Right ventricle myocardium superior (tissue), 1 donor: ENCODE data around the gene STAMBPL1. TPM values are rescaled to one million over a fixed set of nuclear protein-coding genes. Genes with fewer than 3 reads are reported as not detected.

Experiments used
- ATAC-seq: fragments of 200-7000 bp; cut with Tn5 transposase; one replicate; pipeline ENCODE4 v1.9.1; 2020; ENCODE audit warnings: mild to moderate bottlenecking; ENCODE audit not compliant: poor library complexity
- DNase-seq: peaks from one replicate; pipeline ENCODE4 v3.0.0-alpha.2; 2020
- intact Hi-C: fragments of 100-400 bp; cut with DNase I; formaldehyde crosslinking; loops from one replicate; pipeline ENCODE4 v1.11.2; 2022
- total RNA-seq: library from RNA; stranded (reverse); fragmentation: NEBNext Ultra II Directional; extraction: Animal tissue kit (Norgen Biotek cat#: 25700); gene quantifications from one replicate; pipeline ENCODE4 v1.2.1, GENCODE V29; 2021
- donor health status: DM: no; HTN: yes; CAD: no; lungs with severe emphysema.

The STAMBPL1 gene
- total RNA-seq, 1 donor from 2014 or later, result 2.0 TPM

GRCh38 chr10:88934900-88935672 lies 55.0 kb downstream of the STAMBPL1 start:
- intact Hi-C loops, result loop anchor here (2.0 to 5.0 kb wide), 2 partner anchors 50 to 282 kb away; no protein-coding TSS in a partner anchor
- ATAC-seq (peak; percentile 83), DNase-seq (peak; percentile 73)

DNA sequence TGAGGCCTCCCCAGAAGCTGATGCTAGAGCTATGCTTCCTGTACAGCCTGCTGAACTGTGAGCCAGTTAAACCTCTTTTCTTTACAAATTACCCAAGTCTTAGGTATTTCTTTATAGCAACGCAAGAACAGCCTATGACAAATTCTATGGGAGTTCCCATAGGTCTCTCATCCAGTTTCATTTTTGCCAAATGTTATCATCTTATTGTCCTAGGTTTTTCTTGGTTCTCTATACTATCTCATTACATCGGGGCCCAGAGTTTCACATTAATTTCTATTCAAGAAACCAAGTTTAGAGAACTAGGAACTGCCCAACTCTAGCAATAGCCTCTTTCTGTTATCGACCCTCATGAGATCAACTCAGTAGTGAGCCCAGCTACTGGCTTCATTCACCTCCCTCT lies 56.6 kb downstream of the STAMBPL1 start:
- DNase-seq, result no peak
- intact Hi-C loops, result loop anchor here (5.0 kb wide), 1 partner anchor 281 kb away; no protein-coding TSS in a partner anchor
- ATAC-seq, result no peak

- no peak for DNase-seq
- intact Hi-C loops, result loop anchor here (5.0 kb wide), 1 partner anchor 279 kb away; no protein-coding TSS in a partner anchor
- ATAC-seq, result no peak
Observed at GRCh38 chr10:88938039-88938438, 58.0 kb downstream of the STAMBPL1 start.

DNA sequence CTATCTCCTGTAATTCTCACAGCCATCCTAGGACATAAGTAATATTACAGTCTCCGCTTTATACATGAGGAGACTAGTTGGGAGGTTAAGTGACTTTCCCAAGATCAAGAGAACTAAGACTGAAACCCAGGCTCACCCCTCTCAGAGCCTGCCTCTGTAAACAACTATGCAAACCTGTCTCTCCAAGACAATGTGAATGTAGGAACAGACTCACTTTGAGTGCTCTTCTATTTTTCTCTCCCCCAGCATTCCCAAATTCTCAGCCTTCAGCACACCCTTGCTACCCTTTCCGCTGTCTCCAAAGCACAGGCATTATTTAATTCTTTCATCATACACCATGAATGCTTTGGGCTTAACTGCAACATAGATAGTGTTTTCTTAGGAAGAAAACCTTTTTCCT lies 58.9 kb downstream of the STAMBPL1 start:
- ATAC-seq (no peak), DNase-seq (no peak)
- intact Hi-C loops, result loop anchor here (5.0 kb wide), 1 partner anchor 278 kb away; no protein-coding TSS in a partner anchor

- intact Hi-C loops, result no loop called here
- DNase-seq, result no peak
Observed at GRCh38 chr10:88941026-88941425, 61.0 kb downstream of the STAMBPL1 start.

GRCh38 chr10:88943778-88944177 lies 63.7 kb downstream of the STAMBPL1 start:
- intact Hi-C loops, result no loop called here
- DNase-seq (no peak), ATAC-seq (no peak)

More at GRCh38 chr10:88941026-88941425, 61.0 kb downstream of the STAMBPL1 start:
- no peak for ATAC-seq

DNA sequence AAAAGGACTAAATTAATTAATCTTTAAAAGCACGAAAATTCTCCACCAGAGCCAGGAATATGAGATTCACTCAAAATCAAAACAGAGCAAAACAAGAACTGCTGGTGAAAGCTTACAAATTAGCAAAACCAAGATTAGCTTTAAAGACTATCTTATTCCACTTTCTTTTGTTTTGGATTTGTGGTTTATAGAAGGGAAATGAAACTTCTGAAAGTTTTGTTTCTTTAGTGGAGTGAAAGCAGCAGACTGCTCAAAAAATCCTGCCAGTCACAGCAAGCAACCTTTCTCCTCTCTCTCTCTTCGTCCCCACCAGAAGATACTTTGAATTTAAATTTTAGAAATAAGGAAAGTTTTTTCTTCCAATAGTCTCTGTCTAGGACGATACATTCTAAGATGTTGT lies 64.8 kb downstream of the STAMBPL1 start:
- ATAC-seq, result no peak
- no peak for DNase-seq
- intact Hi-C loops, result no loop called here

- intact Hi-C loops, result no loop called here
- no peak for DNase-seq
- no peak for ATAC-seq
Observed at GRCh38 chr10:88946200-88946599, 66.2 kb downstream of the STAMBPL1 start.

DNA sequence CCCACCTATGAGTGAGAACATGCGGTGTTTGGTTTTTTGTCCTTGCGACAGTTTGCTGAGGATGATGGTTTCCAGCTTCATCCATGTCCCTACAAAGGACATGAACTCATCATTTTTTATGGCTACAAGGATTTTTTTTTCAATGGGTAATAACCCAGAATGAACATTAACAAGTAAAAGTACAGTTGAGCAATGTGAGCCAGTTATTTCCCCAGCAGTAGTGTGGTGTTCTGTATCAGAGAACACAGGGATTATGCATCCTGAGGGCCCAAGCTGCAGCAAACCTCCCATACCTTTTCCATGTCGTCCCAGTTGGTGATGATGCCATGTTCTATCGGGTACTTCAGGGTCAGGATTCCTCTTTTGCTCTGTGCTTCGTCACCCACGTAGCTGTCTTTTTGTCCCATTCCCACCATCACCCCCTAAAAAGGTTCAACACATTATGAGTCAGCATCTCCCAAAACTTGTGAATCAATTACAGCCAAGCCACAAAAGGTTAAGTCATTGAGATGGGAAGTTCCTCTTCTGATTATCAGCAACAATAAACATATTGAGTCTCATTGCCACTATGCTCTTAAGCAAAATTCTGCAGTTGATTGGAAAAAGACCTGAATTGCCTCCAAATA lies 67.0 kb downstream of the STAMBPL1 start:
- no peak for DNase-seq
- intact Hi-C loops, result no loop called here
- no peak for ATAC-seq

- DNase-seq (no peak), ATAC-seq (no peak)
- intact Hi-C loops, result no loop called here
Observed at GRCh38 chr10:88949051-88949450, 69.0 kb downstream of the STAMBPL1 start.

GRCh38 chr10:88949912-88950837 lies 70.1 kb downstream of the STAMBPL1 start:
- no peak for DNase-seq
- intact Hi-C loops, result no loop called here
- ATAC-seq, result no peak

DNA sequence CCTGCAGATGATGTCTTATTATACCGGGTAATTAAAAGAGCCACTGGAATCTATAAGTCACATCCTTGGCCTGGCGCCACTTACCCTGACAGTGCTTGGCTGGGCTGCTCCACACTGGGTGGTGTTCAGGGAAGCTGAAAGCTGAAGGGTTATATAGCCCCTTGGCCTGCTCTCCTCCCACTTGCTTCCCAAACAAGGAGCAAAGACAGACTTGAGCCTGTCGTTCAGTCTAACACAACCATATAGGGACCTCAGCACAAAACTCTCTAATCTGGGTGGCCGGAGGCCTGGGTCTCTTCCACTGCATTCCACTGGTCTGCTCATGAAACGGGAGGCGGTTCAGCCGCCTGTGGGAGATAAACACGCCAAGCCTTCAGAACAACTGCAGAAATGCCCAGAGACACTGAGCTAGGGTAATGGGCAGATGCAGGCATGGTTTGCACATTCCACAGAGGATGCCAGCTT lies 72.6 kb downstream of the STAMBPL1 start, which contains the start of gene ACTA2:
TSS of gene ACTA2 (minus strand) at position 127 of the 465 bp plus-strand sequence. CDS start 3,843 bp downstream, outside the sequence.
- DNase-seq (peak; percentile 52), ATAC-seq (peak; percentile 35)
- intact Hi-C loops, result no loop called here

- ATAC-seq, result no peak
- DNase-seq, result no peak
- intact Hi-C loops, result no loop called here
Observed at GRCh38 chr10:88953662-88954061, 73.6 kb downstream of the STAMBPL1 start.

DNA sequence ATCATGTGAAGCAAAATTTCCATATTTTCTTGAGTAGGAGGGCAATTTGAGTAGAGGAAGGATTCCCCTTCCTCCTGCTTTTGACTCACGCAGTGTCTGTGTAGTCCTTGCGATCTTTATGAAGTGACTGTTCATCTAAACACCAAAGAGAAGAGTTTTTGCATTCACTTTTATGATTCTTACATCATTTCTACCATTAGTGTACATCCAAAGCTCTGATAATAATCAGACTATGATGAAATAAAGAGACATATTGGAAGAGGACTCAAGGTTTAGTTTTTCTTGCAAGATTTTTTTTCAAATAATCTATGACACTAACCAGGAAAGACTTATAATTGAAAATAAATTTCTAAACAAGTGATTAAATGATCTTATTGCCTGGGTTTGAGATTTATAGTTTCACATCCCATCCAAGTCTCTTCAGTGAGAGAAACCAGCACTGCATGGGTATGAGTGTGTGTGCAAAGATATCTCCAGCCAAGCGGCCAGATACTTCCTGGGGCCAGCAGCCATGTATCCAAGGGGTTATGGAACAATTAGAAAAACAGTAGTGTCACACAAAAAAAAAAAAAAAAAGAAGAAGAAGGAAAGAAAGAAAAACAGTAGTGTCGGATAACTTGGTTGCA lies 74.5 kb downstream of the STAMBPL1 start:
- DNase-seq (no peak), ATAC-seq (no peak)
- intact Hi-C loops, result no loop called here

DNA sequence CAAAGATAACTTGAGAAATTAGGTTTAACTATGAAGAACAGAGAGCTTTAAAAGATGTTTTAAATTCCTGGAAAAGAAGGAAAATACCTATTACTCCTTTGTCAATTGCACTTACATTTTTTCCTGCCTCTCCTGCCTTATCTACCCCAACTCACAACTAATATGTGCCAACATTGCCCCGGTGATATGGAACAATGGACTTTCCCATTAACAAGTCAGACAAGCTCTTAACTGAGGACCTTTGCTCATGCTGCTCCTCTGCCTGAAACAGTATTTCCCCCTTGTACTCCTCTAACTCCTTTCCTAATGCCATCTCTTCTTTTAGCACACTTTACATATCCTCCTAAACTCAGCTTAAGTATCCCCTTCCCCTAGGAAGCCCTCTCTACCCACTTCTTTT lies 77.3 kb downstream of the STAMBPL1 start:
- ATAC-seq, result no peak

DNA sequence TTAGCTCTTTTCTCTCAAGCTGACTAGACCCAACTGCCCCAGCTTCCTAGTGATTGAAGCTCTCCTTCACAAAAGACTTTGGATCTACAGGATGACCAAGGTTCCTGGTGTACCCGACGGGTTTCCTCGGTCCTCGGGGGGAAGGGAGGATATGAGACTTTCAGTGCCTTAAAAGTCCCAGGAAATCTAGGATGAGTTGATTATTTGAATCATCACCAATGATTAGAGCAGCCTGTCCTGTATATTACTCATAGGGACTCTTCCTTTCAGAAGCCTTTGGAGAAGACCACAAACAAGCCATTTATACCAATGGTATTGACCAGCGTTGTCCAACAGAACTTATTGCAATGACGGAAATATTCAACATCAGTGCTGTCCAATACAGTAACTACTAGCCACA lies 78.7 kb downstream of the STAMBPL1 start:
- DNase-seq (no peak), ATAC-seq (no peak)
- intact Hi-C loops, result no loop called here

More for the DNA sequence above, 77.3 kb downstream of the STAMBPL1 start:
- intact Hi-C loops, result no loop called here
- no peak for DNase-seq

- intact Hi-C loops, result no loop called here
- no peak for DNase-seq
Observed at GRCh38 chr10:88960802-88961201, 80.8 kb downstream of the STAMBPL1 start.

GRCh38 chr10:88961266-88961665 lies 81.2 kb downstream of the STAMBPL1 start:
- DNase-seq (no peak), ATAC-seq (no peak)
- intact Hi-C loops, result no loop called here

More at GRCh38 chr10:88960802-88961201, 80.8 kb downstream of the STAMBPL1 start:
- ATAC-seq, result no peak
